Measurements from ENCODE around the gene NRL.

NRL gene

GRCh38 chr14:24080888-24081738 is 33.6 kb downstream of the NRL start:
- peak; percentile 67 for DNase-seq

- DNase-seq: no peak
Observed at GRCh38 chr14:24080142-24080530, 34.6 kb downstream of the NRL start.

- DNase-seq: no peak
Observed at GRCh38 chr14:24079491-24080141, 35.1 kb downstream of the NRL start.

- DNase-seq: no peak
Observed at GRCh38 chr14:24078146-24078545, 36.6 kb downstream of the NRL start.

- DNase-seq: no peak
Observed at GRCh38 chr14:24077086-24077485, 37.7 kb downstream of the NRL start.

GRCh38 chr14:24076302-24076601 is 38.5 kb downstream of the NRL start:
- DNase-seq: no peak

GRCh38 chr14:24075485-24076301 is 39.1 kb downstream of the NRL start:
- no peak for DNase-seq

GRCh38 chr14:24074625-24075484 is 39.9 kb downstream of the NRL start:
- no peak for DNase-seq

GRCh38 chr14:24072881-24073877 is 41.6 kb downstream of the NRL start:
- DNase-seq: no peak

GRCh38 chr14:24072436-24072835 is 42.3 kb downstream of the NRL start:
- no peak for DNase-seq

GRCh38 chr14:24071836-24072430 is 42.8 kb downstream of the NRL start:
- no peak for DNase-seq

GRCh38 chr14:24071144-24071697 is 43.5 kb downstream of the NRL start, which contains the start of gene CPNE6:
Gene CPNE6 (plus strand): TSS chr14:24071562. CDS start chr14:24072937, 1,375 bp downstream.
- no peak for DNase-seq

GRCh38 chr14:24070285-24071143 is 44.2 kb downstream of the NRL start:
- DNase-seq: no peak

- no peak for DNase-seq
Observed at GRCh38 chr14:24069411-24069735, 45.4 kb downstream of the NRL start.

- DNase-seq: no peak
Observed at GRCh38 chr14:24068711-24069410, 45.9 kb downstream of the NRL start.

- no peak for DNase-seq
Observed at GRCh38 chr14:24067133-24068082, 47.3 kb downstream of the NRL start.

- DNase-seq: no peak
Observed at GRCh38 chr14:24066496-24067132, 48.1 kb downstream of the NRL start.
